Activated naive CD4-positive, alpha-beta T cell treated with anti-CD3 and anti-CD28 coated beads, Interleukin-2, amount 50 U/mL, for 16 hours (primary cell): ENCODE measurements around the gene TWF2.
A peak's percentile ranks its signal among the peaks of the same experiment; 100 is the strongest.

Experiments
- DNase-seq: peaks from one replicate; pipeline ENCODE4 v3.0.0-alpha.2; 2020

TWF2 gene

GRCh38 chr3:52198643-52199608 lies 40.0 kb downstream of the TWF2 start:
- DNase-seq: no peak

GRCh38 chr3:52197842-52198625 lies 40.9 kb downstream of the TWF2 start, which contains the start of gene ALAS1:
Gene ALAS1 (plus strand): TSS chr3:52198160. CDS start chr3:52199242, 1,082 bp downstream.
- peak; percentile 93 for DNase-seq

- no peak for DNase-seq
Observed at GRCh38 chr3:52197499-52197841, 41.5 kb downstream of the TWF2 start.

GRCh38 chr3:52196977-52197376 lies 42.0 kb downstream of the TWF2 start:
- no peak for DNase-seq

GRCh38 chr3:52195823-52196331 lies 43.1 kb downstream of the TWF2 start:
- DNase-seq: no peak

- DNase-seq: no peak
Observed at GRCh38 chr3:52195291-52195597, 43.7 kb downstream of the TWF2 start.

- no peak for DNase-seq
Observed at GRCh38 chr3:52194485-52195290, 44.3 kb downstream of the TWF2 start.

GRCh38 chr3:52193065-52193464 lies 45.9 kb downstream of the TWF2 start:
- DNase-seq: no peak

- DNase-seq: no peak
Observed at GRCh38 chr3:52191663-52192062, 47.3 kb downstream of the TWF2 start.

GRCh38 chr3:52190294-52191074 lies 48.5 kb downstream of the TWF2 start:
- no peak for DNase-seq

GRCh38 chr3:52188556-52188955 lies 50.4 kb downstream of the TWF2 start:
- DNase-seq: no peak

GRCh38 chr3:52186729-52187128 lies 52.2 kb downstream of the TWF2 start:
- no peak for DNase-seq

- no peak for DNase-seq
Observed at GRCh38 chr3:52185837-52186236, 53.1 kb downstream of the TWF2 start.

- no peak for DNase-seq
Observed at GRCh38 chr3:52185311-52185710, 53.6 kb downstream of the TWF2 start.

GRCh38 chr3:52184690-52185089 lies 54.3 kb downstream of the TWF2 start:
- DNase-seq: no peak

GRCh38 chr3:52183786-52184445 lies 55.0 kb downstream of the TWF2 start:
- no peak for DNase-seq

GRCh38 chr3:52182691-52183090 lies 56.3 kb downstream of the TWF2 start:
- DNase-seq: no peak

- DNase-seq: no peak
Observed at GRCh38 chr3:52182196-52182595, 56.8 kb downstream of the TWF2 start.

- no peak for DNase-seq
Observed at GRCh38 chr3:52181543-52181942, 57.4 kb downstream of the TWF2 start.
